Fibroblast of villous mesenchyme (primary cell): ENCODE data around the gene SRC. TPM values are rescaled to one million over a fixed set of nuclear protein-coding genes. Genes with fewer than 3 reads are reported as not detected.

Source experiments
- DNase-seq: peaks from one replicate; pipeline ENCODE4 v3.0.0-alpha.2; 2010; ENCODE audit warnings: low read depth
- H3K4me3 ChIP-seq: 2 replicates; pipeline ENCODE4 v1.5.1; 2011; ENCODE audit warnings: low read depth, mild to moderate bottlenecking, low read length
- total RNA-seq: library from RNA; depleted of rRNA; stranded (reverse); fragments of >200 nt; gene quantifications from 2 replicates; pipeline ENCODE4 v1.2.3, GENCODE V29; 2012
- TF ChIP-seq, protein P1 (sequence below): IDR thresholded peaks from 2 replicates; pipeline ENCODE4 v1.5.1; 2012; ENCODE audit warnings: low read depth, mild to moderate bottlenecking, low read length; ENCODE audit not compliant: insufficient read depth

Gene SRC
- total RNA-seq, 1 donor: 20.3 TPM

DNA sequence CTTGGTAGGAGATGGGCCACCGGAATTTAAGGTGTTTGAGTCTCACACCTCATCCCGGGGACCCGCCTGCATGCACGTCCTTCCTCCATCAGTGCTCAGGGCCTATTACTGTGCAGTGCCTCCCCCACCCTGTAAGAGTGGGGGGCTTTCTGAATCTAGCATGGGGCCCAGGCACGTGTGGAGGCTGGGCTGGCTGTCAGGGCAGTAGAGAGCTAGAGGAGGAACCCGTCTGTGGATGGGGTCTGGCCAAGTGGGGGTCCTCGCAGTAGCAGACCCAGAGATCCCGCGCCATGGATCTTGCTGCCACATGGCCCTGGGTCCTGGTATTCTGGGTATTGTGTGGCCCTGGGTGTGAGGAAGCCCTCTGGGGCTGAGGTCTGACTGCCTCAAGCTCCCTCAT, 42.9 kb downstream of the SRC start:
- TF ChIP-seq, protein P1, sequence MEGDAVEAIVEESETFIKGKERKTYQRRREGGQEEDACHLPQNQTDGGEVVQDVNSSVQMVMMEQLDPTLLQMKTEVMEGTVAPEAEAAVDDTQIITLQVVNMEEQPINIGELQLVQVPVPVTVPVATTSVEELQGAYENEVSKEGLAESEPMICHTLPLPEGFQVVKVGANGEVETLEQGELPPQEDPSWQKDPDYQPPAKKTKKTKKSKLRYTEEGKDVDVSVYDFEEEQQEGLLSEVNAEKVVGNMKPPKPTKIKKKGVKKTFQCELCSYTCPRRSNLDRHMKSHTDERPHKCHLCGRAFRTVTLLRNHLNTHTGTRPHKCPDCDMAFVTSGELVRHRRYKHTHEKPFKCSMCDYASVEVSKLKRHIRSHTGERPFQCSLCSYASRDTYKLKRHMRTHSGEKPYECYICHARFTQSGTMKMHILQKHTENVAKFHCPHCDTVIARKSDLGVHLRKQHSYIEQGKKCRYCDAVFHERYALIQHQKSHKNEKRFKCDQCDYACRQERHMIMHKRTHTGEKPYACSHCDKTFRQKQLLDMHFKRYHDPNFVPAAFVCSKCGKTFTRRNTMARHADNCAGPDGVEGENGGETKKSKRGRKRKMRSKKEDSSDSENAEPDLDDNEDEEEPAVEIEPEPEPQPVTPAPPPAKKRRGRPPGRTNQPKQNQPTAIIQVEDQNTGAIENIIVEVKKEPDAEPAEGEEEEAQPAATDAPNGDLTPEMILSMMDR: no peak
- H3K4me3 ChIP-seq: no peak overlapping the region
- DNase-seq: no peak

DNA sequence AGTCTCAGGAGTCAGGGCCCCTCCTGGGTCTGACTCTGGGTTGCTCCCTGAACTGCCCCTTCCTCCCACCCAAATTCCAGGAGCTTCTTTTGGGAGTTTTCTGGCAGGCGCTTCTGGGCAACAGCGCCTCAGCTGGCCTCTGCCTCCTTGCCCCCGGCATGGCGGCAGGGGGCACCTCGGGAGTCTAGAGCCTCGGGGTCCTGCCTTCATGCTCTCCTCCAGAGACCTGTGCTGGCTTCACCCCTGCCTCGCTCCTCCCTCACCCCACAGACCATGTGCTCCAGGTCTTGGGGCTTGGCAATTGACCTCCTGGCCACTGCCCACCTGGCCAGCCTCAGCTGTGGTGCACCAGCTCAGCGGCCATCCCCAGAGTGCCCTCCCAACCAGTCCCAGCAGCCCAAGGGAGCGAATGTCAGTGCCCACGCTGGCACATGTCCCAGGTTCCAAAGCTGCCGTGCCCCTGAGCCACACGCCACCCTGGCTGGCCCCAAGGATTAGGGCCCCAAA, 43.4 kb downstream of the SRC start:
- DNase-seq: no peak
- no peak overlapping the region for H3K4me3 ChIP-seq
- TF ChIP-seq, protein P1: no peak

DNA sequence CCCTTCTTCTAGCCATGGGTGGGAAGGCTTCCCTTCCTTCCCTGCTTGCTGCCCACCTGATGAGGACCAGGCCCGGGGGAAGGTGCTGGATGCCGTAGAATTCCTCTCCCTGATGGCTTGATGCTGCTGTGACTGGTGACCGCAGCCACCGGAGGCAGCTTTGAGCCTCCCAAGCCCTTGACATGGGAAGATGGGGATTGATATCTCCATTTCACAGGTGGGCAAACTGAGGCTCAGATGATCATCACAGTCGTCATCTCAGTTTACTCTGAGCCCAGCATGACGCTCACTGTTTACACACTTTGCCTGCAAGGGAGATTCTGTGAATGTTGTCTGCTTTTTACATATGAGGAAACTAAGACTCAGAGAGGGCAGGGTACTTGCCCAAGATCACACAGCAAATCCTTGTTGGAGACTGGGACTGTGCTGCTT, 43.9 kb downstream of the SRC start:
- no peak overlapping the region for H3K4me3 ChIP-seq
- TF ChIP-seq, protein P1: no peak
- DNase-seq: no peak

DNA sequence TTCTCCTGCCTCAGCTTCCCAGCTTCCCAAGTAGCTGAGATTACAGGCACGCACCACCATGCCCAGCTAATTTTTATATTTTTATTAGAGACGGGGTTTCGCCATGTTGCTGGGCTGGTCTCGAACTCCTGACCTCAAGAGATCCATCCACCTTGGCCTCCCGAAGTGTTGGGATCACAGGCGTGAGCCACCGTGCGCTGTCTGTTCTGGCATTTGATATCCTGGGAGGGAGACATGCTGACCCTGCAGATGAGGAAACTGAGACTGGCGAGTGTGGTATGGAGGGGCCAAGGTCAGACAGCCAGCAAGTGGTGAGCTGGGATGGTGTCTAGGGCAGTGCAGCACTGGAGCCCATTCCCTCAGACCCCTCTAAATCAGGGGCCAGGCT, 44.6 kb downstream of the SRC start:
- no peak for DNase-seq
- TF ChIP-seq, protein P1: no peak
- no peak overlapping the region for H3K4me3 ChIP-seq

DNA sequence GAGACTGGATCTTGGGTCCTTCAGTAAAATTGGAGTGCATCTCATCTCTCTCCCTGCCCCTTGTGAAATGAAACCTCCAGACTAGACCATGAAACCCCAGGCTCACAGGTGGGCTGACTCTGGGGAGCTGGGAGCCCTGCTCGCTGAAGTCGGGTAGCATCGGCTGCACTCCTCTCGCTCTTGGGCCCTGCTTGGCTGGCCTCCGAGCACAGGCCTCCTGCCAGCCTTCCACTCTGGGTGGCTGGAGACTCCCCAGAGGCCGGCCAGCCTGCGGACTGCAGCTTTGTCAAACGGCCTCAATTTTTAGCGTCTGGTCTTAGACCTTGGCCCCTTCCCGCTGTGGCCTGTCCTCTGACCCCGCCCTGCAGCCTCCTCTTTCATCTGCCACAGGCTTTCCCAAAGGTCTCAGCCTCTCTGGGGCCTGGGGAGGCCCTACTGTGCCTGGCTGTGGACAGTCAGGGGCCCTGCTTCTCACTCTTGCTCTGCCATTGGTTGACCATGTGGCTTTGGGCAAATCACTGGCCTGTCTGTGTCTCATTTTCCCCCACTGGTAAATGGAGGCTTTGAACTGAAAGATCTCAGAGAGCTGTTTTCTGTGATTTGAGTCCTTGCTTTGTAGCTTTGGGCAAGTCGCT, 45.1 kb downstream of the SRC start:
- H3K4me3 ChIP-seq: no peak overlapping the region
- TF ChIP-seq, protein P1: no peak
- DNase-seq: no peak

DNA sequence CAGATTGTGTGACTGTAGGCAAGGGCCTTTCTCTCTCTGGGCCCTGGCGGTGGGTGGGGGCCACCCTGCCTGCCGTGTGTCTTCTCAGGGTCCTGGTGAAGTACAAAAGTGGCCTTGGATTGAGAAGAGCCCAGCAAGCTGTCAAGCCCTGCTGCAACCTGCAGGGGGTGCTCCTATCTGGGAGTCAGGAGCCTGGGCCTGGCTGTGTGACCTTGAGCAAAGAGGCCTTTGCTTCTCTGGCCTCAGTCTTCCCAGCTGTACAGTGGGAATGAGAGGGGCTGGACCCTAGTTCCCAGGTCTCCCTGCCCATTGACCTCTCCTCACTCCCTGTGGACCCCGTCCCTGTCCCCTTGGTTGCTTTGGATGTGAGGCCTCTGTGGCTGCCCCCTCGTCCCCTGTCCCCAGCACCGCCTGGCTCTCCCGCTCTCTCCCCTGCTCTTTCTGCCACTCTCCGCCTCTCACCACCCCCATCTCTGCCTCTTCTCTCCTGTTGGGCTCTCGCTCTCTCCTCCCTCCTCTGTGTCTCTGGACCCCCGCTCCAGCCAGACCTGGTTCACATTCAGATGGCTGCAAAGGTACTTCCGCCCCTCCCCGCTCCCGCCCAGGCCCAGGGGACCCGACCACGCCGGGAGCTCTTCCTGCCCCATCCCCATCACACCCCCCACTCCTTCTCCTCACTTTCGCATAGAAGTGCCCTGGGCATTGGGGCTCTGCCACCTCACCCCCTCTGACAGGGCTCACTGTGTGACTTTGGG, 46.7 kb downstream of the SRC start:
- TF ChIP-seq, protein P1: peak; percentile 38
- H3K4me3 ChIP-seq: no peak overlapping the region
- DNase-seq: no peak
